Hematopoietic multipotent progenitor cell treated with erythropoietin and hydrocortisone succinate and interleukin-3 and kit ligand, for 17 days (in vitro differentiated cells): ENCODE results near the gene FBH1.
"Not testable (repeated sequence)": the region's sequence is repeated elsewhere in the genome, so short reads cannot be mapped to it uniquely, and the experiment has no call there.

ENCODE experiments used
- DNase-seq: peaks from one replicate; pipeline ENCODE4 v3.0.0-alpha.2; 2015; ENCODE audit warnings: low spot score

Gene FBH1

DNA sequence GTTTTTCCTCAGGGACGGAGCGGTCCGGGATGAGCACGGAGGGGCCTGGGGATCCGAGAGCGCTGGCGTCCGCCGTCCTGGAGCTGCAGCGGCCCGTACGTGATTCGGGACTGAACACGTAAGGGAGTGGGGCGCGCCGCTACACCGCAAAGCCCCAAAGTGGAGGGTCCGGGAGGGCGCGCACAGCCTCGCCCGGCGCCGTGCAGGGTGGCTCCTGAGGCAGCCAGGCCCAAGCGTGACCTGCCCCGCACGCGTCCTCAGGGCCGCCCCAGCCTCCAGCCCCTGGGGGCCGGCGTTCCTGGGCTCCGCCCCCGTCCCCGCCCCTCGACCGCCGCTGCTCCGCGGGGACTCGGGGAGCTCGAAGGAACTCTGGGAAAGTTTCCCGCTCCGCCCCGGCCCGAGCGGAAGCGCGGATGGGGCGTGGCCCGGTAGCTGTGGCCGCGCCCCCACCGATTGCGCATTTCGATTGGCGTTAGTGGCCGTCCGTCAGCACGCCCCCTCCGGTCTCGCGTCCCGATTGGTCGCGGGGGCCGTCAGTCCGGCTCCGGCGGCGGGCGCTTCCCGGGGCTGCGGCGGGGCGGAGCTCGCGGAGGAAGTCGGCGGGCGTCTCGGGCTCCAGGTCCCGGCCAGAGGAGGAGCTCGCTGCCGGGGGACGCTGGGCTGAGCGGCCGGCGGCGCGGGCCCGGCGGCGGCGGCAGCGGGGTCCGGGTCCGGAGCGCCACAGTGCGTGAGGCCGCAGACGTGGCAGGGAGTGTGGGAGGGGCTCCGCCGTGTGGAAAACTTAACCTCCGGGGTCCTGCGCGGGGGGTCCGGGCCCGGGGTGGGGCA is at the start of gene FBH1, which contains the start of gene ANKRD16:
FBH1 (plus strand) TSS at position 620 of the 828 bp plus-strand sequence; CDS start at position 723, 103 bp downstream.
ANKRD16 (minus strand) TSS at position 270 of the 828 bp plus-strand sequence. CDS start 539 bp downstream, outside the sequence.
- DNase-seq, result peak; percentile 99

DNA sequence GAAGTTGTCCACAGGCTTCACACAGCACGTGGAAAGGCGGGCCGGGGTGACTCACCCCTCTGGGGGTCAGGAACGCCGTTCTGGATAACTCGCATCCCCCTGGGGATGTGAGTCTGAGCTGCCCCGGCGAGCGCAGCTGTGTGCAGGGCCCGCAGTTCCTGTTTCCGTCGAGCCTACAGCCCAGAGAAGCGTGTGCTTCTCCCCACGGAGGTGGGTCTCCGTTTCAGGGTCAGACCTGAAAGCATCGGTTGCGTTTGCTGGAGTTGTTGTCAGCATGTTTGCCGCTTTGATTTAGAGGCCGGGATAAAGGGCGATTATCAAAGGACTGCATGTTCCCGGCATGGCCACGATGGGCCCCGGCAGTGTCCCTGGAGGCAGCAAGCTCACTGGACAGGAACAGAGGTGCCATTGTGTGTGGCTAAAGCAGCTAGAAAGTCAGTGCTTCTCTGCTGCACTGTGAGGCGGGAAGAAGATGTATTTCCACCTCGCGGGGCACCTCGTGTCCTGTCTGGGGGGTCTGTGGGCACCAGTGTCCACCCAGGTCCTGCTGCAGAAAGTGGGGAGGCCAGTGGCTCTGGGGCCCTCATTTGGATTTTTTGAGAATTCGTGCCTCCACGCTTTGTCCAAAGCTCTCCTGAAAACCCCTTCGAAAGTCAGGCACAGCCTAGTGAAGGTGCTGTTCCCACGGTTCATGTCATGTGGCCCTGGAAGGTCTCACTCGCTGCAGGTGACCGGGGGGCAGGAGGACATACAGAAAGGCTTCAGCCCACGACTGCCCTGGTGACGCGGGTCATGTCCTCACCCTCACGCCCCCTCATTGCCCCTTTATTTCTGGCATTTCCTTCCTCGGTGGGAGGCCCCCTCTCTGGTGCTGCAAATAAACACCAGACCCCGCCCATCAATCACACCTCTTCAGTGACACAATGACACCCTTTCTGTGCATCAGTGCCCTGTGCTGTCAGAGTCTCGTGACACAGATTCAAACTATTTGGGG is 49.4 kb upstream of the FBH1 start:
- no peak for DNase-seq

- no peak for DNase-seq
Observed at GRCh38 chr10:5841965-5842364, 48.1 kb upstream of the FBH1 start.

DNA sequence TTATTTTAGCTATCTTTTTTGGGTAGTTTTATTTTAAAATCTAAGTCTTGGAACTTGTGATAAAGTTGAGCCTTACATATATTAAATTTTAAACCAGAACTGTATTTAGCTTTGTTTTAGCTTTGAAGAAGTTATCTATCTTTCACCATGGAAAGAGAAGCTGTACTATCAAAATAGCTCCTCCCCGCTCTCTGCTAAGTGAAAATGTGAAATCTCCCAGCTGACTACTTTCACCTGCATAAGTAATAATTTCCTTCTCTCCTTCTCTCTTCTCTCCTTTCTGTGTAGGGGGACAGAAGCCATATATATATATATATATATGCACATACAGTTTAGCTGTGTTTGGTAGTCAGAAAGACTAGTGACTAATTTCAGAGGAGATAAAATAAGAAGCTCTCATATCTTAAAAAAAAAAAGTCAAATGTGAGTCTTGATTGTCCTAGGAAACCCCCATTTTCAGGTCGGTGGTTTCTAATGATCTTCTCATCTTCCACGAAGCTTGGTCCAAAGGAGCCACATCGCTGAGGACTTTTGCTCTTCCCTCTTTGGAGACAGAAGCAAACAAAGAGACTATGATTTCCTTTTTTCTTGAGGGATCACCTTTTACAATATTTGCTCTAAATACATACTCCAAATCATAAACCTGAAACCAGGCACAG is 46.2 kb upstream of the FBH1 start:
- no peak for DNase-seq

- DNase-seq, result no peak
Observed at GRCh38 chr10:5844345-5845055, 45.5 kb upstream of the FBH1 start.

DNA sequence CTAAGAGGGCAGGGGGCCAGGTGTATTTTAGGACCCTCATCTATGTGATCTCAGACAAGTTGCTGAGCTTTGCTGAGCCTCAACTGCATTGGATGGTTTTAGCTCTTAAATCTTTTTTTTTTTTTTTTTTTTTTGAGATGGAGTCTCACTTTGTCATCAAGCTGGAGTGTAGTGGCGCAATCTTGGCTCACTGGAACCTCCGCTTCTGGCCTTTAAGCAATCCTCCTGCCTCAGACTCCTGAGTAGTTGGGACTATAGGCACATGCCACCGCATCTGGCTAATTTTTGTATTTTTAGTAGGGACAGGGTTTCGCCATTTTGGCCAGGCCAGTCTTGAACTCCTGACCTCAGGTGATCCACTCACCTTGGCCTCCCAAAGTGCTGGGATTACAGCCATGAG is 43.4 kb upstream of the FBH1 start:
- not testable (repeated sequence) for DNase-seq

DNA sequence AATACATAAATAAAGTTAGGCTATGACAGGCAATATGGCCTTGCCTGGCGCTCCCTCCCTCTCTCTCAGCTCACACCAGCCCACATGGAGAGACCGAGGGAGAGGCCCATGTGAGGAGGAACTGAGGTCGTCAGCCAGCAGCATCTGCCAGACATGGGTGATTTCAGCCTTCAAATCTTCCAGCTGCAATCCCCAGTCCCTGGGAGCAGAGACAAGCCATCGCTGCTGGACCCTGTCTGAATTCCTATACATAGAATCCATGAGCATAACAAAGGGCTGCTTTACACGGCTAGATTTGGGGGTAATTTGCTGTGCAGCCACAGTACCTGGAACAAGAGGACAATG is 35.9 kb upstream of the FBH1 start:
- DNase-seq, result no peak

GRCh38 chr10:5855979-5856700 is 33.9 kb upstream of the FBH1 start:
- DNase-seq, result no peak

DNA sequence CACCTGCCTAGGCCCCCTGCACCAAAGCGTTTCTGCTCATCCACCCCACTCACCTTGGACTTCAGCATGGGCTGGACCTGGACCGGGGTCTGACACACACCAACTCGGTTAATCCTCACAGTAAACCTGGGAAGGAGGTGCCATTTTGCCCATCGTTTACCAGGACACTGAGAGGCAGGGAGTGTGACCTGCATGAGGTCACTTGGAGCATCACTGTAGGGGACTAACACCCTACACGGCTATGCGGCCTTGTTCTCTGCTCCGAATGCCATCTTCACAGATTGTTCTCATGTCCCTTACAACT is 33.4 kb upstream of the FBH1 start:
- no peak for DNase-seq

DNA sequence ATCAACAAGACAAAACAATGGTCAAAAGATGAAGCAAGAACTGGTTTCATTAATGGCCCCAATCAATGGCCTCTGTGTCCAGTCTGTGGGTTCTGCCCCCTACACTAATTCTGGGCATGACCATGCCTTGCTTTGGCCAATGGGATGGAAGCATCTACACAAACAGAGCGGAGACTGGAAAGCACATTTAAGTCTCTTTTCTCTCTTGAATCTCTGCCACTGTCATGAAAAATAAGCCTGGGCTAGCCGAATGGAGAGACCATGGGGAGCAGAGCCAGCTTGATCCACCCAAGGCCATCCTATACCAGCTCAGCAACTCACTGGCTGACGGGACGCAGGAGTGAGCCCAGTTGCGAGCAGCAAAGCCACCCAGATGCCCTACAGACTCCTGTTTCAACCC is 31.2 kb upstream of the FBH1 start:
- DNase-seq, result no peak

GRCh38 chr10:5860066-5860465 is 30.0 kb upstream of the FBH1 start:
- no peak for DNase-seq

DNA sequence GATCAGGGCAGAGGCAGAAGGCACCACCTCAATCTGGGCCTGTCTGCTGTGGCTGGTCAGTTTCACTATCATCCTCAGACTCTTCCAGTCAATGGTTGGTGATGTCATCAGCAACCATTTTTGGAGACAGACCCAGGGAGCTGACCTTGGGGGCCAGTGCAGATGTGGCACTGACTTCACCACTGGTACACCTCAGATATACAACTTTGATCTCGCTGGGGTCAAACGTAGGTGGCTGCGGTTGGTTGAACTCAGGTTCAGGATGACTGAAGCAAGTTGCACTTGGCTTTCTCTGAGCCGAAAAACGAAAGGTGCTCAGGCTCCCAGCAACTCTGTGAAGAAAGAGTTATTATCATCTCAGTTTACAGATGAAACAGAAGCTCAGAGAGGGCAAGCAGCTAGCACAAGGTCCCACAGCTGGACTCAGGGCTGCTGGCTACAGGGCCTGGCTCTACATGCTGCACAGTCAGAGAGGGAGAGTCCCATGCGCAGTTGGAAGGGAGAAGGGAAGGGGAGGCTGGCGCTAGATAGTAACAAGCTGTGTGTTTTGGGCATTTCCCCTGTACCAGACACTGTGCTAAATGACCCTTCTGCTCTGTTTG is 27.6 kb upstream of the FBH1 start:
- DNase-seq, result no peak

DNA sequence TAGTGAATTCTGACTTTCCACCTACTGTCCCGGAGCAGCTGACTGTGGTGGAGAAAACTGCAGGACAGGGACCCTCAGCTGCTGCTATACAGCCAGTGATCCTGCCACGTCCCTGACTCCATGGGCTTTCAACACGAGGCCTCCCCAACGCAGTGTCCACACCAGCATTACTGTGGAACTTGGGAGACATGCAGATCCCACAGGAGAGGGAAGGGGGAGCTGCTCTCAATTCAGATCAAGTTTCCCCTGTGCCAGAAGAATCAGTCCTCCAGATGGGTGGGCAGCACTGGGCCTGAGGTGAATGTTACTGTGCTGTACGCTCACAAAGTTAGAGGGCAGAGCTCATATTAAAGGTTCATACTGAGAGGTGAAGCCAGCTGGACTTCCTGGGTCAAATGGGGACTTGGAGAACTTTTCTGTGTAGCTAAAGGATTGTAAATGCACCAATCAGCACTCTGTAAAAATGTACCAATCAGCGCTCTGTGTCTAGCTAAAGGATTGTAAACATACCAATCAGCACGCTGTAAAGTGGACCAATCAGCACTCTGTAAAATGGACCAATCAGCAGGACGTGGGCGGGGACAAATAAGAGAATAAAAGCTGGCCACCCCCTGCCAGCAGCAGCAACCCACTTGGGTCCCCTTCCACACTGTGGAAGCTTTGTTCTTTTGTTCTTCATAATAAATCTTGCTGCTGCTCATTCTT is 26.9 kb upstream of the FBH1 start:
- DNase-seq, result not testable (repeated sequence)

GRCh38 chr10:5866451-5867081 is 23.5 kb upstream of the FBH1 start:
- peak; percentile 37 for DNase-seq

DNA sequence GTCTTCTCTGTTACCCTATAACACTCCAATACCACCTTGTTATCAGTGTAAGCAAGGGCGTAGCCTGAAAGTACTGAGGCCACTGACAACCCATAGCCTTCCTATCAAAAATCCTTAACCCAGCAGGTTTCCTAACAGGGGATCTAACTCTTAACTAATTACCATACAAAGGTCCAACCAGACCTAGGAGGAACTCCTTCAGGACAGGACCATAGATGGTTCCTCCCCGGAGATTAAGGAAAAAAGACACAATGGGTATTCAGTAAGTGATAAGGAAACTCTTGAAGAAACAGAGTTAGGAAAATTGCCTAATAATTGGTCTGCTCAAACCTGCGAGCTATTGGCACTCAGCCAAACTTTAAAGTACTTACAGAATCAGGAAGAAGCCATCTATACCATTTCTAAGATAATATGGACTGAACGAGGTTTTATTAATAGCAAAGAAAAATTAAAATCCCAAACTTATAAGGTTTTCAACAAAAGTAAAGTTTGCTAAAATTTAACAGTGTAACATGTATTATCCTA is 22.9 kb upstream of the FBH1 start:
- peak; percentile 47 for DNase-seq

- DNase-seq, result not testable (repeated sequence)
Observed at GRCh38 chr10:5868383-5868782, 21.7 kb upstream of the FBH1 start.

DNA sequence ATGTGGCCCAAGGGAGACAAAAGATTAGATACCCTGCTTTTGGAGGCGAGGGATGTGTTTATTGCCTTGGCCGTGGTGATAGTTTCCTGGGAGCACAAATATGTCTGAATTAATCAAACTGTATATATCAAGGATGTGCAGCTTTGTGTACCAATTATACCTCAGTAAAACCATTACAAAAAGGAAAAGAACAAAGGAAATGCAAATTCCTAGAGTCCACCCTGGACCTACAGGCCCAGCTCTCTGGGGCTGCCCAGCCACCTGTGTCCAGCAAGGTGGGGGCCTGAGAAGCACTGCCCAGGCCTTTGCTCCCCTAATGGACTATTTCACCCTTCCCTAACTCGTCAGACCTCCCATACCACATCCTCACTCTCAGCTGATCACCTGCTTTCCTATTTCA is 20.9 kb upstream of the FBH1 start:
- DNase-seq, result no peak

DNA sequence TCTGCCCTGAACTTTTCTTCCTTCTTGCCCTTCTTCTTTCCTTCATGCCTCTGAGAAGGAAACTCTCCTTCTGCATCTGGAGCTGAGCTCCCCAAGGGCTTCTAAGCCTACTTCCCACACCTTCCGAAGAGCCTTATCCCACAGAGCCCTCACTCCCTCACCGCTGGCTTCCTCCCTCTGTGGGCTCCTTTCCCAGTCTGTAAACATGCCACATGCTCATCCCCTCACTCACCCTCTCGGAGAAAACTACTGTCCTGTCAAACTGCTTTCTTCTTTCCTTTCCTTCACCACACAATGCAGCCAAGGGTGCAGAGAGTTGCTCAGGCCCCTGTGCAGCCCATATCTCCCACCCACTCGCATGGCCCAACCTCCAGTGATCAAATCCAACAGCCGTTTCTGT is 18.4 kb upstream of the FBH1 start:
- no peak for DNase-seq

- DNase-seq, result peak; percentile 79
Observed at GRCh38 chr10:5873515-5873995, 16.5 kb upstream of the FBH1 start.
